ENCODE measurements around the gene OR2C1. TPM values are rescaled to one million over a fixed set of nuclear protein-coding genes. Genes with fewer than 3 reads are reported as not detected.

OR2C1 gene
- total and polyA plus RNA-seq, 8 donors = not detected

DNA sequence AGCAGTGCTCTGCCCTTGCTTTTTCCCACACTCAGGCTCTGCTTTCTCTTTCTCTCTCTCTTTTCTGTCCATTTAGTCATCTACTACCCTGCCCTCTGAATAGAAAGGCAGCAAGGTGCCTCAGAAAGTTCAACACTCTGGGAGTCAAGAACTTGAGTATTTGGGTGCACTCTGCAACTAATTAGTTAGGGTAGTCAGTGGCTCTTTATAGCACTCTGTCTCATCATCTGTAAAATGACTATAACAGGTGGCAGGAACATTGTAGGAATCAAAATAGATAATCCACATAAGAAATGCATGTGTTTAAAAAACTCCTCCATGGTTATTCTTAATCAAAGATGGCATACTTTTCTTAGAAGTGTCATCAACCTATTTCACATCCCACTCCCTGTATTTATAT lies 7.2 kb downstream of the OR2C1 start:
- Histone ChIP-seq H3K27ac (no peak overlapping the region), H3K4me1 (no peaks in the 10 kb centered on the region), H3K36me3 (no peaks in the 10 kb centered on the region), H3K4me3 (no peak overlapping the region), H3K9me3 (peaks cover 0 to 36% (median 12%) of the 10 kb centered on the region in 4 donors), H3K27me3 (peaks cover 0 to 24% (median 7%) of the 10 kb centered on the region in 3 donors)
- no peak for DNase-seq
- TF ChIP-seq, protein P1, sequence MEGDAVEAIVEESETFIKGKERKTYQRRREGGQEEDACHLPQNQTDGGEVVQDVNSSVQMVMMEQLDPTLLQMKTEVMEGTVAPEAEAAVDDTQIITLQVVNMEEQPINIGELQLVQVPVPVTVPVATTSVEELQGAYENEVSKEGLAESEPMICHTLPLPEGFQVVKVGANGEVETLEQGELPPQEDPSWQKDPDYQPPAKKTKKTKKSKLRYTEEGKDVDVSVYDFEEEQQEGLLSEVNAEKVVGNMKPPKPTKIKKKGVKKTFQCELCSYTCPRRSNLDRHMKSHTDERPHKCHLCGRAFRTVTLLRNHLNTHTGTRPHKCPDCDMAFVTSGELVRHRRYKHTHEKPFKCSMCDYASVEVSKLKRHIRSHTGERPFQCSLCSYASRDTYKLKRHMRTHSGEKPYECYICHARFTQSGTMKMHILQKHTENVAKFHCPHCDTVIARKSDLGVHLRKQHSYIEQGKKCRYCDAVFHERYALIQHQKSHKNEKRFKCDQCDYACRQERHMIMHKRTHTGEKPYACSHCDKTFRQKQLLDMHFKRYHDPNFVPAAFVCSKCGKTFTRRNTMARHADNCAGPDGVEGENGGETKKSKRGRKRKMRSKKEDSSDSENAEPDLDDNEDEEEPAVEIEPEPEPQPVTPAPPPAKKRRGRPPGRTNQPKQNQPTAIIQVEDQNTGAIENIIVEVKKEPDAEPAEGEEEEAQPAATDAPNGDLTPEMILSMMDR (IDR thresholded peaks at IDR 0.05) = no peak
- TF ChIP-seq EP300 (IDR thresholded peaks at IDR 0.05) (no peak), POLR2A (IDR thresholded peaks at IDR 0.05) (no peak), POLR2AphosphoS5 (IDR thresholded peaks at IDR 0.05) (no peak)
- intact Hi-C loops (cut with DNase I; ENCODE audit: low total_unique reads) = no loop called here

DNA sequence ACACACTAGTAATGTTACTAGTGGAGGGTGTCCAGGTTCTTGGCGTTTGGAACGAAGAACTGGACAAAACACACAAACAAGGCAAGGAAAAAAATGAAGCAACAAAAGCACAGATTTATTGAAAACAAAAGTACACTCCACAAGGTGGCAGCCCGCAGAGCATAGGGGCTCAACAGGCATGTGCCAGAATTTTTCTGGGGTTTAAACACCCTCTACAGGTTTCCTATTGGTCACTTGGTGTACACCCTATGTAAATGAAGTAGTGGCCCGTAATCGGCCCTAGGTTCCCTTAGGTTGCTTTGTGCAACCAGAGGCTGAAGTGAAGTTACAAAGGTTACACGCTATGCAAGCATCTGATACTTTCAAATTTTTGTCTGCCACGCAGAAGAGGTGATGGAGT lies 8.1 kb downstream of the OR2C1 start:
- no peak overlapping the region for H3K27ac ChIP-seq
- H3K9me3 ChIP-seq = peaks cover 0 to 36% (median 12%) of the 10 kb centered on the region in 4 donors
- H3K27me3 ChIP-seq = peaks cover 0 to 24% (median 7%) of the 10 kb centered on the region in 3 donors
- DNase-seq = no peak
- TF ChIP-seq POLR2AphosphoS5 (IDR thresholded peaks at IDR 0.05) = no peak
- TF ChIP-seq, protein P1 (IDR thresholded peaks at IDR 0.05) = no peak
- no peak for TF ChIP-seq EP300 (IDR thresholded peaks at IDR 0.05)
- TF ChIP-seq POLR2A (IDR thresholded peaks at IDR 0.05) = no peak
- H3K36me3 ChIP-seq = no peaks in the 10 kb centered on the region
- H3K4me3 ChIP-seq = no peak overlapping the region
- 90 to 93% (median 91%) methylated on average over 7 of the region's 7 CpGs for WGBS, 5 donors
- H3K4me1 ChIP-seq = no peaks in the 10 kb centered on the region
- intact Hi-C loops (cut with DNase I; ENCODE audit: low total_unique reads) = no loop called here

DNA sequence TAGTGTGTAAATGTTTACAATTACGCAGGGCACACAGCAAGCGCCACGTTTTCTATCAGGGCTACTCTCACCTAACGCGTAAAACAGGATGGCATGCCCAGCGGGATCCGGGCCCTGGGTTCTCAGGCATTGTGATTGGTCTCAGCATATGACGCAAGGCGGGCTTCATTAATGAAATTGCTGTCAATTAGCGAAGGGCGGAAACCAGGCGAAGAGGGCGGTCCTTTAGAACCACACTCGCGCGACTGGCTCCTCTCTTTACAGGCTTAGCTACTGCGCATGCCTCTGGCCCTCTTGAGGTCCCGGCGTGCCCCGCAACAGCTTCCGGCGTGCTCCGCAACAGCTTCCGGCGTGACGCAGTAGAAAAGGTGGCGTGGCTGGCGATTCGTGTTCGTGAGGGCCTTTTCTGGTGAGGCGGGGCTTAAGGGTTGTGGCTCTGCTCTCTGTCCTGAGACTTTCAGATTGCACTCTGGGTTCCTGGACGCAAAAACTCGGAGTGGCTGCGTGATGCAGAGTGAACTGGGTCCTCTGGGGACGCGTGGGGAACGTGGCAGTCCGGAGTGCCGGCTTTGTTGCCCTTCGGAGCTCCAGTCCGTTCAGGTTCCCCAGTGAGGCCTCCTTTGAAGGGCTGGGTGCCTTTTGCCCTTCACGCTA lies 9.2 kb downstream of the OR2C1 start:
- peaks cover 0 to 22% (median 7%) of the 10 kb centered on the region in 3 donors for H3K27me3 ChIP-seq
- H3K9me3 ChIP-seq = peaks cover 0 to 36% (median 12%) of the 10 kb centered on the region in 4 donors
- H3K36me3 ChIP-seq = no peaks in the 10 kb centered on the region
- H3K4me3 ChIP-seq = peak overlapping the region; percentile 44 to 53 (median 46)
- peak; percentile 74 to 96 for DNase-seq
- 13 to 19% (median 15%) methylated on average over 39 to 42 of the region's 42 CpGs for WGBS, 5 donors
- TF ChIP-seq POLR2A (IDR thresholded peaks at IDR 0.05) (peak in 1 of 4 donors; percentile 16), EP300 (IDR thresholded peaks at IDR 0.05) (no peak), POLR2AphosphoS5 (IDR thresholded peaks at IDR 0.05) (peak in 2 of 3 donors; percentile 68 to 69)
- TF ChIP-seq, protein P1 (IDR thresholded peaks at IDR 0.05) = no peak
- peak overlapping the region; percentile 43 to 86 (median 77) for H3K27ac ChIP-seq
- no peaks in the 10 kb centered on the region for H3K4me1 ChIP-seq
- intact Hi-C loops (cut with DNase I; ENCODE audit: low total_unique reads) = no loop called here

DNA sequence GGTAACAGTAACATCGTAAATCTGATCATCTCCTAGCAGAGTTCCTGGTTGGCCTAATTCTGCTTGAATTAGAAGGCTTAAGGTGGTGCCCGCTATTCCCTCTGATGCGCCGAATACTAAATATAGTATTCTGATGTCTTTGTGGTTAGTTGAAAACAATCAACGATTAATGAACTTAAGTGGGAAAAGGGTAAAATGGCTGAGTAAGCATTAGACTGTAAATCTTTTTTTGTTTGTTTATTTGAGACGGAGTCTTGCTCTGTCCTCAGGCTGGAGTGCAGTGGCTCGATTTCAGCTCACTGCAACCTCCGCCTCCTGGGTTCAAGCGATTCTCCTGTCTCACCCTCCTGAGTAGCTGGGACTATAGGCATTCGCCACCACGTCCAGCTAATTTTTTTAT lies 13.4 kb downstream of the OR2C1 start:
- peaks cover 0 to under 1% (median 0%) of the 10 kb centered on the region in 4 donors for H3K36me3 ChIP-seq
- no peak overlapping the region for H3K4me3 ChIP-seq
- intact Hi-C loops (cut with DNase I; ENCODE audit: low total_unique reads) = no loop called here
- TF ChIP-seq, protein P1 (IDR thresholded peaks at IDR 0.05) = no peak
- TF ChIP-seq POLR2AphosphoS5 (IDR thresholded peaks at IDR 0.05) (no peak), POLR2A (IDR thresholded peaks at IDR 0.05) (no peak), EP300 (IDR thresholded peaks at IDR 0.05) (no peak)
- no peak overlapping the region for H3K27ac ChIP-seq
- peaks cover 0 to 30% (median 14%) of the 10 kb centered on the region in 4 donors for H3K9me3 ChIP-seq
- no peak for DNase-seq
- H3K27me3 ChIP-seq = no peaks in the 10 kb centered on the region
- 92 to 95% (median 94%) methylated on average over 11 of the region's 11 CpGs for WGBS, 5 donors
- H3K4me1 ChIP-seq = no peaks in the 10 kb centered on the region

Measured in stomach (tissue), 9 donors.